Activated T-helper 9 cell treated with anti-CD3 and anti-CD28 coated beads, Interleukin-2, amount 50 U/mL, for 16 hours (primary cell): Measurements from ENCODE around the gene CABYR.
"Not testable (repeated sequence)": the region's sequence is repeated elsewhere in the genome, so short reads cannot be mapped to it uniquely, and the experiment has no call there.

Experiments
- DNase-seq: peaks from one replicate; pipeline ENCODE4 v3.0.0-alpha.2; 2020; ENCODE audit warnings: low read depth

The CABYR gene

GRCh38 chr18:24128700-24129099 lies 10.2 kb upstream of the CABYR start:
- no peak for DNase-seq

DNA sequence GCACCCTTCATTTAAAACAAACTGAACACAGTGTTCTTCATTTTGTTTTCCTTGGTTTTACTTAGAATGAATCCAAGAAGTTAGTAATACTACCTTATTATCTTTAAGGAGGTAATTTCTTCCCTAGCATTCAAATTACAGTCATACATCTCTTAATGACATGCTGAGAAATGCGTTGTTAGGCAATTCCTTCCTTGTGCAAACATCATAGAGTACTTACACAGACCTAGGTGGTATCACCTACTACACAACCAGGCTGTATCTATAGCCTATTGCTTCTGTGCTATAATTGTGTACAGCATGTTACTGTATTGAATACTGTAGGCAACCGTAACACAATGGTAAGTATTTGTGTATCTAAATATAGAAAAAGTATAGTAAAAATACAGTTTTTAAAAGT lies 8.4 kb upstream of the CABYR start:
- no peak for DNase-seq

DNA sequence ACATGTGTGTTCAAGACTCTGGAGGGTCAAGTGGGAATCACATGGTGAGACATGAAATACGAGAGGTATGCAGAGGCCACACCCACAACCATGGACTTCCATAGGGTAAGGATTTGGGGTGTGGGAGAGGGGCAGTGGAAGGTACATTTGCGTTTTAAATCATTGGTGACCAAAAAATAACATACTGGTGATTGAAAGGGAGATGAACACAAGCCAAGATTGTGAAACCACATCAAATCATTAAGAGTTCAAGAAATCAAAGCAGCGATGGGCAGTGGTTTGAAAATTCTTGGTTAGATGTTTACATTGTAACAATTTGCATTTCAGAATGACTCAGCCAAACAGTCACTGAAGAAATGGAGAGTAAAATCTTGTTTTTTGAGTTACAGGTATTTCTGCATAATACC lies 1.9 kb upstream of the CABYR start:
- DNase-seq, result no peak

- DNase-seq, result no peak
Measured at GRCh38 chr18:24138409-24138788, 463 bp upstream of the CABYR start.

DNA sequence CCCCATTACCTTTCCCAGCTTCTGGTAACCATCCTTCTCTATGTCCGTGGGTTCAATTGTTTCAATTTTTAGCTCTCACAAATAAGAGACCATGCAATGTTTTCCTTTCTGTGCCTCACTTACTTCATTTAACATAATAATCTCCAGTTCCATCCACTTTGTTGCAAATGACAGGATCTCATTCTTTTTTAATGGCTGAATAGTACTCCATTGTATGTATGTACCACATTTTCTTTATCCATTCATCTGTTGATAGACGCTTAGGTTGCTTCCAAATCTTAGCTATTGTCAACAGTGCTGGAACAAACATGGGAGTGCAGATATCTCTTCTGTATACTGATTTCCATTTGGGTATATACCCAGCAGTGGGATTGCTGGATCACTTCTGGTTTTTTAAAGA lies 1.8 kb downstream of the CABYR start:
- no peak for DNase-seq

- no peak for DNase-seq
Measured at GRCh38 chr18:24142376-24142775, 3.5 kb downstream of the CABYR start.

GRCh38 chr18:24149591-24149990 lies 10.7 kb downstream of the CABYR start:
- DNase-seq, result not testable (repeated sequence)

DNA sequence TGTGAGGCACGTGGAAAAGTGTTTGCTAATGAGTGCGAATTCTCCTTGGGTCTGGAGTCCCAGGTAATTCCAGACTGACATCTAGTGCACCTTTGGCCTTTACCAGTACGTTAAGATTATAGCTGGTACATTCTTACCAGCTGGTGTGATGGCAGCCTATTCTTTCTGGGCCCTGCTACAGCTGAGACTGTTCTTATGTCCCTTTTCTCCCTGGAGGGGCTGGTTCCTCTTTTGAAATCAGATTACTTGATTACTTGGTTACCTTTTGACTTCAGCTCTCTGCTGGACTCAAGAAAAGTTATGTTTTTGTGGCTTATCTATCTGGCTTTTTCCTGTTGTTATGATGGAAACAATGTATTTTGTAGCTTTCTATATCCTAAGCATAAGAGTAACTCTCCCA lies 14.5 kb downstream of the CABYR start:
- no peak for DNase-seq

DNA sequence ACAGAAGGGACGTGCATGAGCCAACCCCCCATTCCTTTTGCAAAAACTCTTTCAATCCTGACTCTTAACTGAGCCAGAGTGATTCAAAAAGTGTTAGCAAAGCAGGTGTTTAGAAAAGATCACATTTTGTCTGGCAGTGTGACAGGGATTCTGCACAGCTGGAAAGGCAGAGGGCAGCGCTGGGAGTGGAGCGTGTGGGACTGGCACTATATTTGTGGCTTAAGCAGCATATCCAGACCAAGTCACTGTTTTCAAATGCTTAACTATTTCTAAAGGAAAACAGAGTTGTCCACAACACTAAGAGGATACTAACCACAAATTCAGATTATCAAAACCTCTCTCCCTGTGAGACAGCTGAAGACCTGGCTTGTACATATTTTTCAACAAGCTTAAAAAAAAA lies 19.0 kb downstream of the CABYR start:
- no peak for DNase-seq

DNA sequence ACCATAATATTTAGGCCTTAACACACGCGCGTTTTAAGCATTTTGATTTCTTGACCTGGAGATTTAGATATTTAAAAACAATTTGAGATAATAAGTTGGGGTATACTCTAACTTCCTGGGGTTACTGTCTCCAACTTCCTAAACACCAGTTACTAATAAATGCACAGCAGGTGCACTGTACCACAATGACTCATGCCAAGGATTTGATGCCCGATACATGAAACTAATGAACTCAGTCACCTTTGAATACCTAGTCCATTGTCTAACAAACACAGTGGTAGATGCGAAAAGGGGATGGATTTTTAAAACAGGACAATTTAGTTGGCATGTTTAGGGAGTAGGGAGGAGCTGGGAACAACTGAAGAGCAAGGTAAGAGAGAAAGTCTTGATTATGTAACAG lies 21.2 kb downstream of the CABYR start:
- DNase-seq, result no peak

DNA sequence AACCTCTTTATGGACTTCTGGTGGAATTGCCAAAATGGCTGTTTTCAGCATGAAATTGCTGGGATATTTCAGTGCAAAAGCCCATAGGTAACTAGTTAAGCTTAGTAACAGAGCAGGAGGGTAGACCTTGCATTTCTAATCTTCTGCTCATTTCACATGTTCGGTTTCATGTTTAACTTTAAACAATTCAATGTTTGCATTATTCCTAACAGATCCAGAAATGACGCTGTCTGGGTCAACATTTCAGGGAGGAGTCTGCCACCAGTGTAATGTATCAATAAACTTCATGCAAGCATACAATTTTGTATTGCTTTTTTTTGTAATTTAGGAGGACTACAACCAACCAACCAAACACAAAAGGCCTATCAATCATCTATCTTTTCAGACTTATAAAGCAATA lies 22.4 kb downstream of the CABYR start:
- no peak for DNase-seq

DNA sequence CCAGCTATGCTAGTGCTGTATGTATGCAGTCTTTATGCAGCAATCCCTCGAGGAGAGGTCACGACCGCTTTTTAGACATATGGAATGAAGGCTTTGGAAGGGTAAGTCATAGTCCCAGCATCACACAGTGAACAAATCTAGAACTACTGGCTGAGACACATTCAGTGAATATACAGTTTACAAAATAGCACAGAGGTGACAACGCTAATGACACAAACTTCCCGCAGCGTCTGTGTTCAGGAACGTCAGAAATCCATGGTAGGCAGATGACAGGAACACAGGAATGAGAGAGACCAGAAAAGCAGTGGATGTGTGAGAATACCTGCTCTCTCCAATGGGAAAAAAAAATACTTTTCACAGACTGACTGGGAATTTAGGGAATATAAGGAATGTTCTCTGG lies 29.6 kb downstream of the CABYR start:
- DNase-seq, result no peak

- DNase-seq, result no peak
Measured at GRCh38 chr18:24170360-24170759, 31.5 kb downstream of the CABYR start.

GRCh38 chr18:24173997-24174396 lies 35.1 kb downstream of the CABYR start:
- DNase-seq, result no peak

DNA sequence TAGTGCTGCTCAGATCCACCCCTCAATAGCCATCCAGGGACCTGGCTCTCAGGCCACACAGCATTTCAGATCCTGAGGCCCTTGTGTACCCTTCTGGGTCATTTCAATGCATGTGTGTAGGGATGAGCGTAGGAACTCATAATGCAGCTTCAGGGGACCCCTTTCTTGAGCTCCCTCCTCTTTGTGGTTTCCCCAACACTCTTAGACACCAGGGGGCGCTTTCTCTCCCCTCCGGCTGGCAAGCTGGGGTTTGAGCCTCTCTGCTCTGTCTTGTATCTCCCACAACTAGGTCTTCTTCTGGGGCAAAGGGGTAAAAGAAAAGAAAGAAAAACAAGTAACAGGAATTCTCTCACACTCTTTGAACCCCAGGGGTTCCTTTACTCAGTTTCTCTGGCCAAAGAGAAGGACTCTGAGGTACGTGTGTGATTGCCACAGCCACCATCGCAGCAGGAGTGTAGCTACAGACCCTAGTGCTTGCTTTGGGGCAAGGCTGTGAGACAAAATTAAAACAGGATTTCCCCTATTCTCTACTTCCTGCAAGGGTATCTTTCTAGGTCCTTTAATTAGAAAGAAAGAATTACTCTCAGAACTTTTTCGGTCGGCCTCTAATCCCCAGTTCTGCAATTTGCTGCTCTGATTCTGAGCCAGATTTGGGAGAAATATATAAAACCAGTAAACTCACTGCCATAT lies 38.0 kb downstream of the CABYR start:
- DNase-seq, result no peak

DNA sequence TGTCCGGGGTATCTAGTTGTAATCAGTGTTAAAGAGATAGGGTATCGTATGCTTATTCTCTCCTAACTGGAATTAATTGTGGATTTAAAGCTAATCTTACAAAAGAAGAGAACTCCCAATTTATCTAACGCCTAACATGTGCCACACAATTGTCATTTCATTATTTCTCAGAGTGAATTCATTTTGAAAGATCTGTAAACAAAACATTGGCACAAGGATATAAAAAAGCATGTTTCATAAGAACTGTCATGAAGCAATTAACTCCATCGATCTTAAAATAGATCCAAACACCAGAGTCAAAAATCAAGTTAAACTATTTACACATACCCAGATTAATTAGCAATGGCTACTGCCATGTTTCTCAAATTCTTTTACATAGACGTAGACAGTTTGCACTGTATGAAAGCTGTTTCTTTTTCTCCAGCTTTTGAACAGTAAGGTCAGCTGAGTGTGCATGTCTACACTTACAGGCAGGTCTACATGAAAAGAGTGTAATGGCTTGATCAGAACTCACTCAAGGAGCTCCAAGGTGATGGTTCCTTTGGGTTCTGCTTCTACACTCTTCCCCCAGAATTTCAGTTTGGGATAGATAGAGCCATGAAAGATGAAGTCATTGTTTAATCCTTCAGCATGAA lies 38.8 kb downstream of the CABYR start:
- DNase-seq, result no peak

DNA sequence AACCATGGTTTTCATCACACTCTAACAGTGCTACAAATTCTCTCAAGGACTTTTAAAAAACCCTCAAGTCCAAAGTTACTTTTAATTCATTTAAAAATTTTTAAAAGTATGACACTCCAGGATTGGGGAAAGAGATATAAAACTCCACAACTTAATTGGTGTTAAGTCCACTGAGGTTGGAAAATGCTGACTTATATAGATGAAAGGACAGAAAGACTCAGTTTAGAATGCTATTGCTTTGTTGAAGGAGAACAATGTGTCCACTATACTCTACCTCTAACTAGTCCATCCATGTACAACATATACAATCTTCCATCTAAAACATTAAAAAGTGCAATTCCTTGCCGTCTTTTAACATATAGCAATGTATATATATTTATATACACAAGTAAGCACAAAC lies 41.2 kb downstream of the CABYR start:
- DNase-seq, result no peak

DNA sequence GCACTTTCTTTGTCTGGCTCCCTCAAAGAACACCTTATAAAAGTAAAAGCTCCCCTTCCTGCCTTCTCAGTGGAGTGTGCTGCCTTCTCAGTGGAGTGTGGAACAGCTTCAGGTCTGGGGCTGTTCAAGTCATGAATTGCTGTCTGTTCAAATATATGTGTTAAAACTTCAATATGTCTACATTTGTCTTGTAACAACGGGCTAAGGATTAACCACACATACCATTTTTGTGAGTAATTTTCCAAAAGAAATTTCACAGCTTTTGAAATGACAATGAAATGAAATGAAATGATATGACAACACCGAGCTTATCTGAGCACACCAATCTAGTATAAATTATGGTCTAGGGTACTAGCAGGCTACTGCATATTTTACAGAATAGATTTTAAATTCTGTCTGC lies 42.9 kb downstream of the CABYR start:
- DNase-seq, result no peak

GRCh38 chr18:24185805-24186204 lies 46.9 kb downstream of the CABYR start:
- DNase-seq, result no peak

DNA sequence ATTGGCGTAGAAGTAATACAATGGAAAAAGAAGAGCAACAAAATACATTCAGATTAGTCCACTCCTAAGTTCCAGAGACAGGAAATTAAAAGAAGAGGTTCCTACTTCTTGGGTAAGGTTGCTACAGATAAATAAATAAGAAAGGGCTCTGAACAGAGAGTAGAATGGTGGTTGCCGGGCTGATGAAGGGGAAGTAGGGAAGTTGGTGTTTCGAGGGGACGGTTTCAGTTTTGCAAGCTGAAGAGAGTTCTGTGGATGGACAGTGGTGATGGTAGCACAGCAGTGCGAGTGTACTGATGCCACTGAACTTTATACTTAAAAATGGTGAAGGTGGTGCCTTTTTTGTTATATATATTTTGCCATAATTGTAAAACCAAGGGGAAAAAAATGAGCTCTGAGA lies 48.2 kb downstream of the CABYR start:
- no peak for DNase-seq

GRCh38 chr18:24187689-24188088 lies 48.8 kb downstream of the CABYR start:
- DNase-seq, result no peak

DNA sequence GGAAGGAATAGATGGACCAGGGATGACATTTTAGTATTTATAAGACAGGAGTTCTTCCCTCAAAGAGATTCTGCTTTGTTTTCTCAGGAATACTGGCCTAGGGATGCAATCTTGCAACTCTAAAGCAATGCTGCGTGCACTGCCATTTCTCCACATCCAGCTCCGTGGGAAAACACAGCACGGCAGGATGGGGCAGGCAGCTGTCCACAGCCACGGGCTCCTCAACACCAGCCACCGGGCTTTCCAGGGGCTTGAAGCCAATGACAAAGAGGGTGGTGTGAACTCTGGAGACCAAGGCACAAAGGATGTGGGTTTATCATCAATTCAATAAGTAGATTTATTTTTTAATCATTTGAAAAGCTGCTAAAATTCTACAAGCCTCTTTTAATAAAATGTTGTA lies 49.3 kb downstream of the CABYR start:
- DNase-seq, result no peak

DNA sequence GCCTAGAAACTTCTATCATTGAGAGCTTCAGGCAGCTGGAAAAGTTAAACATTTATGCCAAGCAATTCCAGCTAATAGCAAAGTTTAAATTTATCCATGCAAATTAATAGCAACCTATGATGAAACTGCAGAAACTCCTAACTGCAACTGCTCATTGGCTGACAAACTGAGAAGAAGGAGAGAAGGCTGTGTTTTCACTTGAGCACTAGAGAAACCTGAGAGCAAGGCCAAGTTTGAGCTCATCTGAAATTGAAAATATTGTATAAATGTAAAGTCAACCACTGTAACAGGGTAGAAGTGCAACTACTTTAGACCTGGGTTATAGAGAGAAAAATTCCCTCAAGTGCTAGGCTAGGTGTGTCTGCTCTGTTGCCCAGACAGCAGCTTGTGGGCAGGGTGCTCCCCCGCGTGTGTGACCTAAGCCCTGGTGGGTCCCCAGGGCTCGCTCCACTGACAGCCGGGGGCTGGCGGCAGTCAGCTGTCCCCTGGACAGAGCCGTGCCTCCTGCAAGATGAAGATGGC lies 50.2 kb downstream of the CABYR start:
- no peak for DNase-seq
